EL (cell line): ENCODE measurements around the gene BRAF.
"Not testable (repeated sequence)": the region's sequence is repeated elsewhere in the genome, so short reads cannot be mapped to it uniquely, and the experiment has no call there.

ENCODE experiments used
- DNase-seq: peaks from one replicate; pipeline ENCODE4 v3.0.0-alpha.2; 2016

BRAF gene

DNA sequence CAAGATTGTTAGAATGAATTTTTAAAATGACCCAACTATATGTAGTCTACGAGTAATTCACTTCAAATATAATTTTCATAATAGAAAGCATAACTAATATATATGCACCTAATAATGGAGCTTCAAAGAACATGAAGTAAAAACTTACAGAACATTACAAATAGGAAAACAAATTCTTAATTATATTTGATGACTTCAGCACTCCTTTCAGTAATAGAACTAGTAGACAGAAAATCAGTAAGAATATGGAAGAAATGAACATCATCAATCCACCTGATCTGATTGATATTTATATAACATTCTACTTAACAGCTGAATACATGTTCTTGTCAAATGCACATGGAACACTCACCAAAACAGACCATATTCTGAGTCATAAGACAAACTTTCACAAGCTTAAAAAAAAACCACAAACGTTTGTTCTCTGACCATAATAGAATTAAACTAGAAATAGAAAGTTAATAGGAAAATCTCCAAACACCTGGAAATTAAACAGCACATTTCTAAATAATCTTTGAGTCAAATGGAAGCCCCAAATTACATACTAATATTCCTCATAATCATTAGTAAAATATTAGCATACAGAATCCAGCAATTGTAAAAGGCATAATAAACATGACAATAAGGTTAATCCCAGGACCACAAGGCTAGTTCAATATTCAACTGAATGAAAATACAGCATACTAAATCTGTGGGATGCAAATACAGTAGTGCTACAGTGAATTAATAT is 48.0 kb downstream of the BRAF start:
- DNase-seq, result peak; percentile 63

DNA sequence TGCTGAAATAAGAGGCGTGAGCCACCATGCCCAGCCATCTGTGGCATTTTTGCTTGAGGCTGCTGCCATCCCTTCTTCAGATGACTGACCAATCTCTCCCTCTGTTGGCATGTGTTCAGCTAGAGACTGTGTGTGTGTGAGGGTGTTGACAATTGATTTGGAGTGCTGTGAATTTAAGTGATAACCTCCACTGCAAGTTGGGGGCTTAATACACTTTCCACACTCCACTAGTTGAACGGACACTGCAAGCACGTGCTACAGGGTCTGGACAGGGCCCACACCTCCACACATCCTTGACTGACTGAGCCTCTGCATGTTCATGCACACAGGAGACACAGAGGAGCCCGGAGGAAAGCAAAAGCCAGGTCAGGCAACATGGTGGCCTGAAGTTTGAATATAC is 51.3 kb downstream of the BRAF start:
- DNase-seq, result no peak

DNA sequence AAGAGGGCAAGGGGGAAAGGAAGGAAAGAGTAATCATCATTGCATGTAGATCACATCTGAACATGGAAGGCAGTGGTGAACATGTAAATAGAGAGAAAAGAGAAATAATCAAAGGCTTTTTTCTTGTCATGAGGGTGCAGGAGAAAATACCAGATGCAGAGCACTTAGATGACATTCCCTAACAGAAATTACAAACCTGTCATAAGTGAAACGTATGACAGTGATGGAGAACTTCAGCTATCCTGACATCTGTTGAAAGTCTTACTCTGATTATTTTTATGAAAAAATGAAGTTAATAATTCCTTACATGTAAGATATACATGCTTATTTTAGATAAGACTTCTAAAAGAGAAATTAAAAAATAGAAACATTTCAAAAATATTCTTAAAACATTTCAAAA is 54.7 kb downstream of the BRAF start:
- DNase-seq, result no peak

DNA sequence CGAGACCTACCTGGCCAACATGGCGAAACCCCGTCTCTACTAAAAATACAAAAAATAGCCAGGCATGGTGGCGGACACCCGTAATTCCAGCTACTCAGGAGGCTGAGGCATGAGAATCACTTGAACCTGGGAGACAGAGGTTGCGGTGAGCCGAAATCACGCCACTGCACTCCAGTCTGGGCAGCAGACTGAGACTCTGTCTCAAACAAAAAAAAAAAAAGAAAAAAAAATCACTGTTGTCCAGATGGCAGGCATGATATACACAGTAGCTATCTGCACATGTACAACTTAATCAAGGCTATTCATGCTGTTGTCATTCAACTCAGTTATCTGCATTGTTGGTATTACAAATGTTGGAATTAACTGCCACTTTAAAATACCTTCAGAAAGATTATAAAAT is 55.3 kb downstream of the BRAF start:
- no peak for DNase-seq

DNA sequence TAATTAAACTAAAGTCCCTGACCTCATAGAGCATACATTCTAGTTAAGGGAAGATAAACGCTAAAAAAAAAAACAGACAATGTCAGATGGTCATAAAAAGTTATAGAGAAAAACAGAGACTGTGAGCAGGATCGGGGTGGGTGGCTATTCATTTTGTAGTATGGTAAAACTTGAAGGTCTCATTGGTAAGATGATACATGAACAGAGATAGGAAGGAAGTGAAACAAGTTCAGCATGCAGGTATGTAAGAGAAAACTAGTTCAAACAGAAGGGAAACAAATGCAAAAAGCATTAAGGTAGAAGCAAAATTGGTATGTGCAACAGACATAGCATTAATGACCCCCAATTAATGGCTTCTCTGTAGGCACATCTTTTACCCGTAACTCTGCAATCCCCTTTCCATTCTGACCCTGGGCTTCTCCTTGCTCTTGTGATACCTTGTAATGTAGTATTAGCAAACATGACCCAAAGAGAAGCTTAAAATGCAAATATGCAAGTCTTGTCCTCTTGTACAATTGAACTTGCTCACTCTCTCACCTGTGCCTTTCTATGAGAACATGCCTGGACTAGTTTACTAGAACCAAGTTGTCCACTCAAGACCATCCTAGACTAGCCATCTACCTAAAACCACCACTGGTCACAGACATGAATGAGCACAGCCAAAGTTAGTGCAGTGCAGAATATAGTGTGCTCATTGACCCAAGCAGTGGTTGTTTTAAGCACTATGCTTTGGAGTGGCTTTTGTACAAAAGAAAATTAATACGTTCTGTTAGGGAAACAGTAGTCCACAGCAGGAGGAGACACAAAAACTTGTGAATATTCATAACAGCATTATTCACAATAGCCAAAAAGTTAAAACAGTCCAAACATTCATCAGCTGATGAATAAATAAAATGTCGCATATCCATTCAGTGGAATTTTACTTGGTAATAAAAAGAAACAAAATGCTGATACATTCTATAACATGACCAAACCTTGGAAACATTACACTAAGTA is 57.0 kb downstream of the BRAF start:
- DNase-seq, result no peak

DNA sequence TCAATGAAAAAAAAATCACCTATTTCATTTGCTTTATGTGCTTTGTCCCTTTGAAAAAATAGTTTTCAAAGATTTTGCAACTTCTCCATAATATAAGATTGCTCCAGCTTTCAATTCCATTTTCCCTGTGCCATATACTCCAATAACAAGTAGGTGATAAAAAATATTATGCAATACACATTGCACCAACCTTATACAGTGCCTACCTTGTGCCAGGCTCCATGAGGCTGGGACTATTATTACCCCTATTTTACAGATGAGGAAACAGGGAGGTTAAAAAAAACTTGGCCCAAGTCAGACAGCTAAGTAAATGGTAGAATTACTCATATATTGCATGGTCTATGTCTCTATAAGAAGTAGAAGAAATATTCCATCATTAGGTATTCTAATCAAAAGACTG is 57.8 kb downstream of the BRAF start:
- no peak for DNase-seq

DNA sequence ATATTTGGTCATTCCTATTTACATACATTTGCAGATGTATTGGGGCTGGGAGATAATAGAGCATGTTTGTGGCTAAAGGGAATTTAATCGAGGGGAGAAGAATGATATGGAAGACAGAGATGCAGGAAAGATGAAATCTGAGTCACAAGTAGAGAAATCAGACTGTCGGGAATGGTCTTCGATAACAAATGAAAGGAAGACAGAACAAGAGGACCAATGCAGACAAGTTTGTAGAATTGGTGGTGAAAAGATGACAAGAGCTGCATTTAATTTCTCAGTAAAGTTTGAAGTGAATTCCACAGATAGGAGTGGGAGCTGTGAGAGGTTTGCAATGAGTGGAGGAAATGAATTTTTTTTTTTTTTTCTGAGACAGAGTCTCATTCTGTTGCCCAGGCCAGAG is 60.0 kb downstream of the BRAF start:
- DNase-seq, result no peak

DNA sequence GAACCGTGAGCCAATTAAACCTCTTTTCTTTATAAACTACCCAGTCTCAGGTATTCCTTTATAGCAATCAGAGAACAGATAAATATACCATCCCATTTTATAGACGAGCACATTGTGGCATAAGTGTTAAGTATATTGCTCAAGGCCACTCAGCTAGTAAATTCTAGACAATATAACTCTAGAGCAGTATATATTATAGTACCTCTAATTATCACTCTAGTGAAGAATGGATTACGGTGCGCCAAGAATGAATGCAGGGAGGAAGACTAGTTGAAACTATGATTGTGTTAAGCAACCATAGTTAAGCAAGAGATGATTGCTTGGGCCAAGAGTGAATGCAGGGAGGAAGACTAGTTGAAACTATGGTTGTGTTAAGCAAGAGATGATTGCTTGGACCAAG is 60.9 kb downstream of the BRAF start:
- no peak for DNase-seq

DNA sequence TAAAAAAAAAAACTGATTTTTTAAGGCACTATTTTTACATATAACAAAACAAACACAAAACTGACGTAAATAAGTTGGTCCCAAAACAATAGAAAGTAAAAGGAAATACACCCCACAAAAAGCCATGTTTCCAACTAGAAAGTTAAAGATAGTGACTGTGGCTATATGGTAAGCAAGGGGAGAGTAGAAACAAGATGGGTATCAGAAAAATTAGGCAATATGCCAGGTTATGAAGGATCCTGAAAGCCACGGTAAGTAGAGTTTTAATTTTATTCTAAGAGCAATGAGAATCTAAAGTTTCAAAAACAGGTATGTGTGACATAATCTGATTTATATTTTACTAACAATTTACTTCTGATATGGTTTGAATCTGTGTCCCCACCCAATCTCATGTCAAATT is 61.5 kb downstream of the BRAF start:
- DNase-seq, result no peak

DNA sequence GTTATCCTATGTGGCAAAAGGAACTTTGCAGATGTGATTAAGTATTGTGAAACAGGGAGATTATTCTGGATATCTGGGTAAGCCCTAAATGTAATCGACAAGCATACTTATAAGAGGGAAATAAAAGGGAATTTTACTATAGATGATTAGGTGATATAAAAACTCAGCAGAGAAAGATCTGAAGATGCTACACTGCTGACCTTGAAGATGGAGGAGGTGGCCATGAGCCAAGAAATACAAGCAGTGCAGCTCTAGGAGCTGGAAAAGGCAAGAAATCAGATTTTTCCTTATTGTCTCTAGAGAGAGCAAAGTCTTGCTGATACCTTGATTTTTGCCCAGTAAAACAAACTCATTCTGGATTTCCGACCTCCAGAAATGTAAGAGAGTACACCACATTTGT is 67.7 kb downstream of the BRAF start:
- DNase-seq, result no peak

DNA sequence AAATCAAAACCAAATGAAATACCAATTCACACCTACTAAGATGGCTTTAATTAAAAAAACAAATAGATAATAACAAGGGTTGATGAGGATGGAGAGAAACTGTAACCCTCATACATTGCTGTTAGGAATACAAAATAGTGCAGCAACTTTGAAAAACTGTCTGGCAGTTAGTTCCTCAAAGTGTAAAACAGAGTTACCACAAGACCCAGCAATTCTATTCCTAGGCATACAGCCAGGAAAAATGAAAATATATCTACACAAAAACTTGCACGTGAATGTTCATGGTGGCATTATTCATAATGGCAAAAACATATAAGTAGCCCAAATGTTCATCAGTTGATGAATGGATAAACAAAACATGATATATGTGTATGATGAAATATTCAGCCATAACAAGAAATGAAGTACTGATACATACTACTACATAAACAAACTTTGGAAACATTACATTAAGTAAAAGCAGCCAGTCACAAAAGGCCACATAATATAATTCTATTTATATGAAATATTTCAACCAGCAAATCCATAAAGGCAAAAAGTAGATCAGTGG is 83.5 kb downstream of the BRAF start:
- no peak for DNase-seq

DNA sequence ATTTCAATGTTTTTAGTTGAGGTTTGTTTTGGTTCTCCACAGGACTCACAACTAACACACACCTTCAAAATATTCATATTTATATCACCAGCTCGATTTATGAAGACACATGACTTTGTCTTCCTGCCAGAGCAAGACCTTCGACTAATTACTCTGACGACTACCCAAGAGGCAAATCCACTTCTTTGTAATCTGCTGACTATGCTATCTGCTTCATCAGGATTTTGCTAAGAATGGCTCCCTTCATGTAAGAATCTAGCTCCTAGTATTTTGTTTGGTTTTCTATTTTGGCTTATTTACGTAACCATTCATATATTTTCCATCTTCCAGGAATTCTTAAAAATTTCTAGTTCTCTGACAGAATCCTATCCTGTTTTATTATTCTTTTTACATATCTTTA is 93.0 kb downstream of the BRAF start:
- no peak for DNase-seq

DNA sequence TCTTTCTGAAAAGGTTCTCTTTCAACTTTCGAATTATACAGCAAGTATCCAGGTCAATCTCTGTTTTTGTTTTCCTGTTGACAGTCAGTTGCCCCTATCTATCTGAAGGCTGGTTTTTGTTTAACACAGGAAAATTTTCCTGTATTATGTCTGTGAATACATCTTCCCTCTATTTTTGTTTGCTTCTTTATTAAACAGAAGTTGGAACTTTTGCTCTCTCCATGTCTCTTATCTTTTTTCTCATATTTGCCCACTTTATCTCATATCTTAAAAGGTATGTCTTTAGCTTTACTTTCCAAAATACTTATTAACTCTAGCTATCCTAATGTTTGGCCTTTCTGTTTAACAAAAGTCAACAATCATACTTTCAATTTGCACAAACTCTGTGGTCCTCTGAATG is 95.0 kb downstream of the BRAF start:
- DNase-seq, result no peak

DNA sequence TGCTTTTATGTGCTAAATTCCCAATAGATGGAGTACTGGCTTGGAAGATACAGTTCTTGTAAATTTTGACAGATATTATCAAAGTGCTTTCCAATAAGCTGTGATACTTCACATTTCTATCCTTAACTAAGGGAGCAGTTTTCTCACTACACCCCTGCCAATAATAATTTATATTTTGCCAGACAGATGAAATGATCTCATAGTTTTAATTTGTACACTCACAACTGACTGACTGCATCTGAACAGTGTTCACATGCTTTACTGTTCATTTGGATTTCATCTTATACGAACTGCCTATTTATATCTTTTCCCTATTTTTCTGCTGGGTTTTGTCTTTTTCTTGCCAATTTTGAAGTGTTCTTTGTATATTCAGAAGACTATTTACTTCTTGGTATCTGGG is 96.0 kb downstream of the BRAF start:
- DNase-seq, result no peak

DNA sequence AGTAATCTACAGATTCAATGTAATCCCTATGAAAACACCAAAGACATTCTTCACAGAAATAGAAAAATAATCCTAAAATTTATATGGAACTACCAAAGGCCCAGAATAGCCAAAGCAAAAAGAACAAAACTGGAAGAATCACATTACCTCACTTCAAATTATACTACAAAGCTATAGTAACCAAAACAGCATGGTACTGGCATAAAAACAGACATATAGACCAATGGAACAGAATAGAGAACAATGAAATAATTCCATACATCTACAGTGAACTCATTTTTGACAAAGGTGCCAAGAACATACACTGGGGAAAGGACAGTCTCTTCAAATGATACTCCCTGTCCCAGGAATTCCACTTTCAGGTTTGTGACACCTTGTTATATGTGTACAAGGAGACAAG is 107.3 kb downstream of the BRAF start:
- not testable (repeated sequence) for DNase-seq

DNA sequence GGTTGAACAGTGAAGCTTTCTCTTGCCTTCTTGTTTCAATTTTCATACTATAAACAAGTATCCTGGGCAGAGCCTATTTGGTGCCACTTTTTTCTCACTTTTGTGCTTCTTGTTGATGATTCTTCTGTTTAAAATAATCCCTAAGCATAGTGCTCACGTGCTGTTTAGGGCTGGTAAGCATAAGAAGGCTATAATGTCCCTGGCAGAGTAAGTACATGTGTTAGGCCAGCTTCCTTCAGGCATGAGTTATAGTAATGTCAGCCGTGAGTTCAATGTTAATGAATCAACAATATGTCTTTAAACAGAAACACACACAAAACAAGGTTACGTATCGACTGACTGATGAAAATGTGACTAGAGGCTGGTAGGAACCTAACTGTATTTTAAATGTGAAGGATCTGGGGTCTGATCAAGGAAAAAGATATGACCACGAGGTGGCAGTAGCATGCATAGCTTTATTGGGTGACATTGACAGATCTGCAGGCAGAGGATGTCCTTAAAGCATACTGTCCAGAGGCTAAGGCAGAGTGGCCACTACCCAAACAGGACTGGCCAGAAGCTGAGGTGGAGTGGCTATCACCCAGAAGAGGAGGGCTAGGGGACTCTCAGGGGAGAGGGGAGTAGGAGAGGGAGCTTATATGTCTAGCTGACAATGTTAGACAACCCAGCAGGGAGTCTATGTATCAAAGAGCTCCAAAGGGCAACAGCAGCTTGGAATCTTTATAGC is 113.7 kb downstream of the BRAF start:
- peak; percentile 62 for DNase-seq

DNA sequence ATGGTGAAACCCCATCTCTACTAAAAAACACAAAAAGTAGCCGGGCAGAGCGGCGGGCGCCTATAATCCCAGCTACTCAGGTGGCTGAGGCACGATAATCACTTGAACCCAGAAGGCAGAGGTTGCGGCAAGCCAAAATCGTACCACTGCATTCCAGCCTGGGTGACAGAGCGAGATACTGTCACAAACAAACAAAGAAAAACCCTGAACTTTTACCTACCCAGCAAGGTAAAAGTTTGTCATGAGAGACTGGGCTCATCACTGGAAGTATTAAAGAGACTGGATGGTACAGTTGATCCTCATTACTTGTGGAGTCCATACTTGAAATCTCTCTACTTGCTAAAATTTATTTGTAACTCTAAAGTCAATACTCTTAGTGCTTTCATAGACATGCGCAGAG is 114.3 kb downstream of the BRAF start:
- no peak for DNase-seq

DNA sequence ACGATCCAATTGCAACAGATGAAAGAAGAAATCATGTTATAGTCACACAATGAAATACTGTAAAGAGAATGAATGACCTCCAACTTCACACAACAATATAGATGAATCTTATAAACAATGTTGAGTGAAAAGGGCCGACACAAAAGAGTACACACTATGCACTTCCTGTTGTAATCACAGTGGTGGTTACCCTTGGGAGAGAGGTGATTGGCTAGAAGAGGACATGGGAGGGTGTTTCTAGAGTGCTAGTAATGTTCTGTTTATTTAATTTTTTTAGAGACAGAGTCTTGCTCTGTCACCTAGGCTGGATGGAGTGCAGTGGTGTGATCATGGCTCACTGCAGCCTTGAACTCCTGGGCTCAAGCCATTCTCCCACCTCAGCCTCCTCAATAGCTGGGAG is 145.8 kb downstream of the BRAF start:
- no peak for DNase-seq

DNA sequence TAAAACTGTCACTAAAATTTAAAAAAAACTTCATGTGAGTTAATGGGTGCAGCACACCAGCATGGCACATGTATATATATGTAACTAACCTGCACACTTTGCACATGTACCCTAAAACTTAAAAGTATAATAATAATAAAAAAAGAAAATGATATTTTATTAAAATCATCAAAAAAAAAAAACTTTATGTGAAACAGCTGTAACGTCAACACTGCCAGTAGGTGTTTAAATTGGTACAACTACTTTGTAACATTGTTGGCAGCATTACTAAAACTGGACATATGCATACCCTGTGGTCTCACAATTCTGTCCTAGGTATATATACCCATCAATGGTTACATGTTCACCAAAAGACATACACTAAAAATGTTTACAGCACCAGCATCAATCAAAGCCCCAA is 146.2 kb downstream of the BRAF start:
- no peak for DNase-seq

DNA sequence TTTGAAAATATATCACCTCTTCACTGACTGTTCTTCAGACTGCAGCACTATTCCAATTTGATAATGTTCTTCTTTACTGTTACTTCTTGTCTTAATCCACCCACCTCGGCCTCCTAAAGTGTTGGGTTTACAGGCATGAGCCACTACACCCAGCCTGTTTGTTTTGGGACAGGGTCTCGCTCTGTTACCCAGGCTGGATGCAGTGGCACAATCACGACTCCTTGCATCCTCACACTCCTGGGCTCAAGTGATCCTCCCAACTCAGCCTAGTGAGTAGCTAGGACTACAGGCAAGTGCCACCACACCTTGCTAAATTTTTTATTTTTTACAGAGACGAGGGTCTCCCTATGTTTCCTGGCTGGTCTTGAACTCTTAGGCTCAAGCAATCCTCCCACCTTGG is 150.4 kb downstream of the BRAF start:
- no peak for DNase-seq

DNA sequence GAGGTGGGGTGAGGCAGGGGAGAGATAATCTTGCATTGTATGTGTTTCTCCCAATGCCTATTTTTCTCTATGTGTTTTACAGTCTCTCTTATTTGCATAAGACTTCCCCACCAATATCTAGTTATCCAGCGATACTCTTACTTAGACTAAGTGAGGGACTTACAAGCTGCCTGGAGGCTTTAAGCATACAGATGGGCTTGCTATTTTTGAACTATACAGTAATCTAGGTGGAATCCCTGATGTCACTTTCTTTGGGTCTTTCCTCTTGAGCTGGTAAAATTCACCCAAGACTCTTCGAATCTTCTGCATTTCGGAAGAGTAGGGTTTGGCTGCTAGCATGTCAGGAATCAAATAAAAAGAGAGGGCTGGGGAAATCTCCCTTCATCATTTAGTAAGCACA is 151.6 kb downstream of the BRAF start:
- DNase-seq, result no peak

DNA sequence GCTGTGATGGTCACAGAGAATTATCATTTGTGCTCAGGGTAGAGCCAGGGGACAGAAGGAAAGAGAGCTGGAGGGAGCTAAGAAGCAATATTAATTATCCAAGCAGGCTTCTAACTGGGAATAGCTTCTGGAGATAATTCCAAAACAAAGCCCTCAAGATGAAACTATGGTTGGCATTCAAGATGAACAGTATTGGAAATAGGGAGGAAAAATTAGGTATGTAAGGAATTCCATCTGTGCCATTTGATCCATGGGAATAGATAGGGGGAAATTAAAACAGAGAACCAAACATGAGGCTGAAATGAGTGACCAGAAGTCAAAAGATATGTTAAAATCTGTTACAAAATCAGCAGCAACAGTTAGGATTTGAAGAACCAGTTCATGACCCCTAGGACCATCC is 152.9 kb downstream of the BRAF start:
- peak; percentile 7 for DNase-seq

DNA sequence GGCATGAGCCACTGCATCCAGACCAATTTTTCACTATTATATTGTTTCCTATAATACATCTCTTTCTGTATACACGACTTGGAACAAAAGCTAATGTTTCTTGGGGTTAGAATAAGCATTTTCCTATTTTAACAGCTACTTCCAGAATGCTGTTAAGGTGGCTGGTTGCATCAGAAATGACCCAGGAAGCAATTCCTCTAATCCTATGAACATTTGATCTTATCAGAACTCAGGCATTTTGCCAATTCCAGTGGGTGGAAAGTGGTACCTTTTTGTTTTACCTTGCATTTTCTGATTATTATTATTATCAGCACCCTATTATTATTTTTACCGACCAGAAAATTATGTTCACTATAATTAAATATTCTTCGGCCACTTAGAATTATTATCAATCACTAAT is 154.9 kb downstream of the BRAF start:
- no peak for DNase-seq
